ENCODE data around the gene AQP2.

DNA sequence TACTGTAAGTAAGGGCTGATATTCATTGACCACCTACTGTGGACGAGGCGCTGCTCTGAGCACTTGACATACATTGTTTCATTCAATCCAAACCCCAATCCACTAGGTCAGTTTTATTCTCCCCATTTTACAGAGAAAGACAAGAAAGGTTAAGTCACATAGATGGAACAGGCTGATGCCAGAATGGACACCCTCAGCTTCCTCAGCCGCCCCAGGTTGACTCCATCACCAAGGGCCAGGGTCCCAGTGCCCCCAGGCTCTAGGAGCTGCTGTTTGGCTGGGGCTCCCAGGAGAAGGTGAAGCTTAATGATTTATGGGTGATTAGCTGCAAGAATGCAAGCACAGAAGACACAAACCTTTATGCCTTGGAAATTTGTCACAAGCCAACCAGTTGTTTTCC lies 671 bp upstream of the AQP2 start:
- TF ChIP-seq POLR2A (IDR thresholded peaks at IDR 0.05; ENCODE audit: low read length) (no peak), GATA1 (IDR thresholded peaks at IDR 0.05; ENCODE audit: low read depth, low read length) (no peak)

Measured in erythroblast (primary cell).